Dendritic cell treated with granulocyte-macrophage colony-stimulating factor and Interleukin-4, amounts not matched to agents 40 ng/mL and 50 ng/mL, for 4 days (primary cell): ENCODE results near the gene LYPLAL1.

ENCODE experiments used
- H3K27ac Mint-ChIP-seq: one replicate; pipeline ENCODE4 v1.8.0; 2022; ENCODE audit warnings: mild to moderate bottlenecking, mixed read lengths
- H3K27me3 Mint-ChIP-seq: one replicate; pipeline ENCODE4 v1.8.0; 2022; ENCODE audit warnings: mild to moderate bottlenecking, mixed read lengths
- H3K36me3 Mint-ChIP-seq: one replicate; pipeline ENCODE4 v1.8.0; 2022; ENCODE audit warnings: low read depth, mixed read lengths
- H3K4me1 Mint-ChIP-seq: one replicate; pipeline ENCODE4 v1.8.0; 2022; ENCODE audit warnings: low read depth, mixed read lengths
- H3K4me3 Mint-ChIP-seq: one replicate; pipeline ENCODE4 v1.8.0; 2022; ENCODE audit warnings: mild to moderate bottlenecking, moderate library complexity, mixed read lengths
- H3K9me3 Mint-ChIP-seq: one replicate; pipeline ENCODE4 v1.8.0; 2022; ENCODE audit warnings: mixed read lengths
- intact Hi-C: fragments of 100-400 bp; cut with micrococcal nuclease; formaldehyde crosslinking; loops from one replicate; pipeline ENCODE4 v1.15.0; 2022

LYPLAL1 gene

DNA sequence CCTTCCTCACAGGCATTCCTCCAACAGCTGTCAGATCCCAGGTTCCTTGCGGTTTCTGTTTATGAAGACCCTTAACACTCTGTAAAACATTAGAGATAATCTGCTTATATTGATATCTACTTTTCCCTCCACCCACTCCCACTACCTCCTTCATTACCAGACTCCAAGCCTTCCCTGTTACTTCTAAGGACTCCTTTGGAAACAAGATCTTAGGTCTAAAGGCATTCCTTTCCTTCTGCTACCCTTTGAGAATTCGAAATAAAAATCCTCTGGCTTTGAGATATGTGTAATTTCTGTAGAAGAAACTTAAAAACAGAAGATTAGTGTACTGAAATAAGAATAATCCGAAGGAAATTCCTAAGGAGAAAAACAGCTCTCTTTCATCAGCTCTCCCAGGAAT, 23.7 kb upstream of the LYPLAL1 start:
- H3K27me3 Mint-ChIP-seq, result no peaks in the 10 kb centered on the region
- no peaks in the 10 kb centered on the region for H3K9me3 Mint-ChIP-seq
- peaks cover 10% of the 10 kb centered on the region for H3K4me1 Mint-ChIP-seq
- no peak overlapping the region for H3K27ac Mint-ChIP-seq
- no peak overlapping the region for H3K4me3 Mint-ChIP-seq
- intact Hi-C loops, result no loop called here
- H3K36me3 Mint-ChIP-seq, result no peaks in the 10 kb centered on the region

DNA sequence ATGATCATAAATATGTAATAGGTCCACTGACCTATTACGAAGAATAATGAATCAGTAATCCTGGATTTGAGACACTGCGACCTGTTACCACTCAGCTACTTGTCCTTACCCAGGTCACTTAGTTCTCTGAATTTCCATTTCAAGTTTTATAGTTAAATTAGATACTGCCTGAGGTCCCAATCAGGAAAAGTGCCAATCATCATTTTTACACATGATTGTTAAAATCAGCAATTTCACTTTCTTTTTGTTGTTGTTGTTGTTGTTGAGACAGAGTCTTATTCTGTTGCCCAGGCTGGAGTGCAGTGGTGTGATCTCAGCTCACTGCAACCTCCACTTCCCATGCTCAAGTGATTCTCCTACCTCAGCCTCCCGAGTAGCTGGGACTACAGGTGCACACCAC, 22.8 kb upstream of the LYPLAL1 start:
- intact Hi-C loops, result no loop called here
- no peaks in the 10 kb centered on the region for H3K27me3 Mint-ChIP-seq
- H3K4me3 Mint-ChIP-seq, result no peak overlapping the region
- no peaks in the 10 kb centered on the region for H3K9me3 Mint-ChIP-seq
- H3K27ac Mint-ChIP-seq, result no peak overlapping the region
- H3K4me1 Mint-ChIP-seq, result peaks cover 5% of the 10 kb centered on the region
- H3K36me3 Mint-ChIP-seq, result no peaks in the 10 kb centered on the region

DNA sequence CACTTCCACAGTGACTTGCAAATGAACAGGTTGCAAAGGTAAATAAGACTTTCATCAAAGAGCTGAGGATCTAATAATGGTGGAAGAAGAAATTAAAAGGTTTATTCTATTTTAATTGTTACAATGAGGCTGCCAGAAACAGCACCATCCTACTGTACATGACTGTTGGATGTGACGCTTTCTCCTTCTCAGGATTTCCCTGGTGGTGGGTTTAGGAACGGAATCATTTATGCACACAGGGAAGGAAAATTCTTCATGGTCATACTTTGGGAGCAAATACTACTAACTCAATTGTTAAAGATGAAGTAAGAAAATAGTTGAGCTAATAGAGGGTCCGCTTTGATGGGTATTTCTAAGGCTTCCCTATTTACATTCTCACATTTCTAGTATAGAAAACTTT, 22.2 kb upstream of the LYPLAL1 start:
- H3K27me3 Mint-ChIP-seq, result no peaks in the 10 kb centered on the region
- H3K27ac Mint-ChIP-seq, result no peak overlapping the region
- no peaks in the 10 kb centered on the region for H3K4me1 Mint-ChIP-seq
- intact Hi-C loops, result no loop called here
- H3K9me3 Mint-ChIP-seq, result no peaks in the 10 kb centered on the region
- no peak overlapping the region for H3K4me3 Mint-ChIP-seq
- H3K36me3 Mint-ChIP-seq, result no peaks in the 10 kb centered on the region

DNA sequence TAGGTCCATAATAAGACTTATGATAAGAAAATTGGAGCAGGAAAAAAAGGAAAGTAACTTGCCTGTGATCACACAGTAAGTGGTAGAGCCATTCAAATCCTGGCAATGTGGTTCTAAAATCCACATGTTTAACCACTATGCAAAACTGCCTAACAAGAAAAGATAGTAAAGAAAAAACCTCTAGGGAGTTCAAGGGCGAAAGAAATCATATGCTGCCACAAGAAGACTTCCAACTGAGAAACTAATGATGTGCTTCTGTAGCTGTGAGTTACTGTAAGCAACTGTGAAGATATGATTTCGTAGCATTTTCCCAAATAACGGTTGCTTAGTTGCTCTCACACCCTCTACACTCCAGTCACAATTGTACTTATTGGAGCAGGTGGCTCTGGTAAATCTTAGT, 20.9 kb upstream of the LYPLAL1 start:
- intact Hi-C loops, result no loop called here
- Mint-ChIP-seq H3K27me3 (no peaks in the 10 kb centered on the region), H3K36me3 (no peaks in the 10 kb centered on the region)

DNA sequence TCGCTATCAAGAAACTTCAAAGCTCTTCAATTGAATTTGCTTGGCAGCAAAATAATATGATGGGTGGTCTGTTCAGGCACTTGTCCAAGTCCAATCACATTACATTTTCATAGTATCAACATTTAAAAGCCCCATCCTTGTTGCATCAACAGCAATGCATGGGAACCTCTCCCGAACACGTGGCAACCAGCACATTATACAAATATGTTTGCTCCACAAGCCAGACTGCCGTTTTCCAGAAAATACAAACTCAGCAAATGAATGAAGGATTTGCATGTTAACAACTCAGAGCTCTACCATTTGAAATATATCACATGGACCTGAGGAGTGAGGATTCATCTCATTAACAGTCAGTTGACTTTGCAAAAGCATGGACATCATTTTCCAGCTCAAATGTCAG, 20.0 kb upstream of the LYPLAL1 start:
- intact Hi-C loops, result no loop called here
- no peak overlapping the region for H3K27ac Mint-ChIP-seq
- no peaks in the 10 kb centered on the region for H3K4me1 Mint-ChIP-seq
- H3K9me3 Mint-ChIP-seq, result no peaks in the 10 kb centered on the region
- H3K4me3 Mint-ChIP-seq, result no peak overlapping the region
- H3K27me3 Mint-ChIP-seq, result no peaks in the 10 kb centered on the region
- H3K36me3 Mint-ChIP-seq, result no peaks in the 10 kb centered on the region

More for the DNA sequence above, 20.9 kb upstream of the LYPLAL1 start:
- H3K27ac Mint-ChIP-seq, result no peak overlapping the region
- H3K4me3 Mint-ChIP-seq, result no peak overlapping the region
- H3K9me3 Mint-ChIP-seq, result no peaks in the 10 kb centered on the region
- no peaks in the 10 kb centered on the region for H3K4me1 Mint-ChIP-seq

DNA sequence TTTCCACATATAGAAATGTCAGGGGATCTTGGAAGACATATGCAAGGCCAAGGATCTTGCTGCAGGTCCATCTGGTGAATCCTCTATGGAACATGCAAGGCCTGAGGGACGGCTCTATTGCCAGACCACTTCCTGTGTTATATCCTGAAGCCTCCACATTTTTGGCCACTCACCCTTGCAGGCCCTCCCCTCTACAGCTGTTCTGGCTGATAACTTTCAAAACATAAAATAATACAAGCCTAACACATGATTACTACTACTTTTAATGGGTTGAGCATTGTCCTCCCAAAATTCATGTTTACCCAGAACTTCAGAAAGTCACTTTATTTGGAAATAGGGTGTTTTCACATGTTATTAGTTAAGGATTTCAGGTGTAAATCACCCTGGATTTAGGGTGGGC, 18.5 kb upstream of the LYPLAL1 start:
- Mint-ChIP-seq H3K36me3 (no peaks in the 10 kb centered on the region), H3K27me3 (no peaks in the 10 kb centered on the region), H3K27ac (no peak overlapping the region), H3K4me3 (no peak overlapping the region), H3K4me1 (no peaks in the 10 kb centered on the region), H3K9me3 (no peaks in the 10 kb centered on the region)
- intact Hi-C loops, result no loop called here

DNA sequence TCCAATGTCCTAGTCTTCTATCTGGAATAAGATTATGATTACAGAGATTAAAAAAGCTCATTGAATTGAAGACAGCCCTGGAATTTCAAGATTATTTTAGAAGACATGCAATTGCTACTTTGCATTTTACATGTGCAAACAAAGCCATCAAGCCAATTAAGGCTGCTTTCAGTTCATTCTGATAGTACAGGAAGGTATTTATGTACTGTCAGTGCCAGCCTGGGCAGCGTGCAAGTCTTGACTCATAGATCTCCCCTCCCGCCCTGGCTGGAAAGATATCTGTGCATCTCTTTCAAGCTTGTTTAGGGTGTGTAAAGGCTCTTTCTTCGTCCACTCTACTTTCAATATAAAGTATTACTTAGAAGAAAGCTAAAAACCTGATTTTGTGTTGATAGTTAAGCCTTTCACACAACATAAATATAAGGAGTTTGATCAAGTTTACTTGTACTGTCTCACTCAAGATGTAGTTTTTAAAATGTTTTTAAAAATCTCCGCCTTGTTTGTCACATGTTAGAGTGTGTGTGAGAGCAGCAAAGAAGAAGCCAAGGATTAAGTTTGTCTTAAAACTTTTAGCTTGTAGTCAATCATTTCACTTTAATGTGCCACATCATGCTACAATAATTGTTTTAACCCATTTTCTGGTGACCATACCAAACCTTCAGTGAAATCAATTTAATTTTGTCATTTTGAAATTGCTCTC, 13.6 kb upstream of the LYPLAL1 start:
- no peaks in the 10 kb centered on the region for H3K9me3 Mint-ChIP-seq
- H3K4me1 Mint-ChIP-seq, result no peaks in the 10 kb centered on the region
- intact Hi-C loops, result no loop called here
- H3K27me3 Mint-ChIP-seq, result no peaks in the 10 kb centered on the region
- H3K4me3 Mint-ChIP-seq, result no peak overlapping the region
- no peaks in the 10 kb centered on the region for H3K36me3 Mint-ChIP-seq
- no peak overlapping the region for H3K27ac Mint-ChIP-seq

DNA sequence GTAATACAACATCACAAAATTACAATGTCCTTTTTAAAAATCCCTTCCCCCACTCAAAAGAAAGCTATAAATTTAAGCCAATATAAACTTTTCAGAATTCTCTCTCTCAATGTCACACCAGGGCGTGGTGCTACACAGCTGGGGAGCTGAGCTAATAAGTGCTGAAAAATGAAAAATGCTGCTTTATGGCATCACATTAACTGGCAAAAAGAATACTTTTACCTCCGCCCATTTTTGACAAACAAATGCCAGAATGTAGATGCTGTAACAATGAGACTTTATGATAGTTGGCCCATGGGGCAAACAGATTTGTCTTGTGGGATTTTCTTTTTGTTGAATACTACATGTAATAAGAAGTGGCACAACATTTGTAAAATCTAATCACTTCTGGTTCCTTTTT, 12.7 kb upstream of the LYPLAL1 start:
- no peak overlapping the region for H3K27ac Mint-ChIP-seq
- no peak overlapping the region for H3K4me3 Mint-ChIP-seq
- H3K9me3 Mint-ChIP-seq, result no peaks in the 10 kb centered on the region
- no peaks in the 10 kb centered on the region for H3K4me1 Mint-ChIP-seq
- H3K36me3 Mint-ChIP-seq, result no peaks in the 10 kb centered on the region
- intact Hi-C loops, result no loop called here
- H3K27me3 Mint-ChIP-seq, result no peaks in the 10 kb centered on the region

DNA sequence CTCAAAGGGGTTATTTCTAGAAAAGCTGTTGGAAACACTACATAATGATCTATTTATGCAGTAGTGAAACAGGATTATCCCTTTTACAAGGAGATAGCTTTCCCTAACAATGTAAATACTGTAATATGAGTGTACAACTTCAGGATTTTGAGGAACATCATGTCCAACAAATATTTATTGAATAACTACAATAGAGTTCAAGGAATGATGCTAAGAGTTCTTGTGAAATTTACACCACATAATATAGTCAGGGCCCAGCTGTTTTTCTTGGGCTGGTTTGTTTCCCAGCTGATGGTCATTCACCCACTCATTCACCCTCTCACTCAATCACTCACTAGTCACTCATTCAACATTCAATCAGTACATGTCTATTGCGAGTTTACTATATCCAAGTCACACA, 12.3 kb upstream of the LYPLAL1 start:
- Mint-ChIP-seq H3K27me3 (no peaks in the 10 kb centered on the region), H3K27ac (no peak overlapping the region), H3K9me3 (no peaks in the 10 kb centered on the region), H3K36me3 (no peaks in the 10 kb centered on the region), H3K4me3 (no peak overlapping the region), H3K4me1 (no peaks in the 10 kb centered on the region)
- intact Hi-C loops, result no loop called here

DNA sequence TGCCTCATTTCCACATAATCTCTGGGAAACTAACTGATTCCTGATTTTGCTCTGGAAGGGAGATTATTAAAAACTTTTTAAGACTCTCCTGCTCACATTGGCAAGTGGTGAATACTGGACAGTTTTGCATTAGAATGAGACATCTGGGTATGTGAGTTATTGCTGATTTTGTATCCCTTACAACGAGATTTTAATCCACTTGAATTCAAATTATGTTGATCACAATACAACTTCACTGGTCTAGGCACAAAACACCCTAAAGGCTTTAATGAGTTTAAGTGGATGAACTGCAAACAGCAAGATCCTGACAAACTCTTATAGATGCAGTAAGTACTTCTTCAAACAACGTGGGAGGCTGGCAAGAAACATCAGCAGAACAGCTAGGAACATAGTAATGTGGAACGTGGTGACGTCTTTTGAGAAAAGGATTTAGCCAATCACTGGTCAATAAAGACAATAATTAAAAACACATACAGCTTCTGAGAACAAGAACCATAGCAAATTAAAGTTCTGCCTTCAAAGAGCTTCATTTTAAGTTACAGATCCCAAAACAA, 10.2 kb upstream of the LYPLAL1 start:
- Mint-ChIP-seq H3K4me3 (no peak overlapping the region), H3K27ac (no peak overlapping the region), H3K4me1 (no peaks in the 10 kb centered on the region), H3K27me3 (no peaks in the 10 kb centered on the region), H3K9me3 (no peaks in the 10 kb centered on the region), H3K36me3 (no peaks in the 10 kb centered on the region)
- intact Hi-C loops, result no loop called here

DNA sequence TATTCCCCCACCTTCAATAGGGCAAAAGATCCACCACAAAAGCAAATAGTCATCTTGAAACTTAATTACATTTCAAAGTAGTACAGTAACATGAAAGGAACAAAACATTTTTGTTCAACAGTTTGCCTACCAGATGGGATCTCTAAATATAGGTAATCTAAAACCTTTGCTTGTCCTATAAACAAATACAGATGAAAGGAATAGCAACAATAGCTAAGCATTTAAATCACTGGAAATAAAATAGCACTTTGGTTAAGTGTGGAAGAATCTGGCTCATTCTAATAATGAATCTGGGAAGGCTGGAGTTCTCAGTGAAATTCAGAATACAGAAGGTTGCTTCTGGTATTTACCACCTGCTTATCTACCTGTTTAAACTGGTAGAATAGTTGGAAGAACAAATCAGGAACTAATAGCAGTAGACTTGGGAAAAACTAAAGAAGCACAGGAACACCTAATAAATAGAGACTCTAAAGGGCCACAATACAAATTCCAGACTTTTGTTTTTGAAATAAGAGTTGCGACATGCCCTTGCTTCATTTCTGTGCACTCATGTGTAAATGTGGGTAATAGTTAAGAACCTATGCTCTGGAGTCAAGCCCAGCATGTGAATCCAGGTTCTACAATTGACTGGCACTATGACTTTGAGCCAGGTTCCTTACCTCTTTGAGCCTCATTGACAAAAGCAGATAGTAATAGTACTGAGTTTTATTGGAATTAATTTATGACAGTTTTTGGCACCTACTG, 2.3 kb upstream of the LYPLAL1 start:
- Mint-ChIP-seq H3K27ac (no peak overlapping the region), H3K4me3 (no peak overlapping the region), H3K27me3 (no peaks in the 10 kb centered on the region), H3K9me3 (no peaks in the 10 kb centered on the region), H3K36me3 (peaks cover 19% of the 10 kb centered on the region), H3K4me1 (peaks cover 20% of the 10 kb centered on the region)
- intact Hi-C loops, result loop anchor here (5.0 kb wide), 1 partner anchor 84 kb away; no protein-coding TSS in a partner anchor

DNA sequence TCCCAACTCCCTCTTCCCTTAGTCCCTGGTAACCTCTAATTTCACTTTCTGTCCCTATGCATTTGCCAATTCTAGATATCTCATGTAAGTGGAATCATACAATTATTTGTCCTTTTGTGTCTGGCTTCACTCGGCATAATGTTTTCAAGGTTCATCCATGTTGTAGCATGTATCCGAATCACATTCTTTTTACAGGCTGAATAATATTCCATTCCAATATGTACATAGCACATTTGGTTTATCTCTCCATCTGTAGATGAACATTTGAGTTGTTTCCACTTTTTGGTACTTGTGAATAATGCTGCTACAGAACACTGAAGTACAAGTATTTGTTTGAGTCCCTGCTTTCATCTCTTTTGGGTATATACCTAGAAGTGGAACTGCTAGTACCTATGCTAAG, 857 bp upstream of the LYPLAL1 start:
- intact Hi-C loops, result loop anchor here (5.0 kb wide), 1 partner anchor 86 kb away; no protein-coding TSS in a partner anchor
- Mint-ChIP-seq H3K9me3 (no peaks in the 10 kb centered on the region), H3K27ac (no peak overlapping the region), H3K4me1 (peaks cover 34% of the 10 kb centered on the region), H3K36me3 (peaks cover 26% of the 10 kb centered on the region), H3K27me3 (no peaks in the 10 kb centered on the region), H3K4me3 (no peak overlapping the region)

DNA sequence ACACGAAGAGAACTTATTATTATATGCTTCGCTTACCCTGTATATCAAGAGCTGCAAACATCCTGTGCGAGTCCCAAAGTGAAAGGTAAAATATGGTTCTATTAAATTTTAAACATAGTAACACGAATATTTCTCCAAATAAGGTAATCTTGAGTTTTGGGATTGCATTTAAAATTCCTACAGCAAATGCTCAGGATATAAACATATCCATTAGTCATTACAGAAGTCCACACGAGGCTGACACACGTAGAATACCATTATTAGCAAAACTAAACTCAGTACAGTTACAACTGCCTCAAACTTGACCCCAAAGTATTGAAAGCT, 282 bp upstream of the LYPLAL1 start:
- no peaks in the 10 kb centered on the region for H3K9me3 Mint-ChIP-seq
- no peaks in the 10 kb centered on the region for H3K27me3 Mint-ChIP-seq
- peak overlapping the region; percentile 97 for H3K27ac Mint-ChIP-seq
- peaks cover 37% of the 10 kb centered on the region for H3K4me1 Mint-ChIP-seq
- intact Hi-C loops, result loop anchor here (5.0 kb wide), 1 partner anchor 86 kb away; no protein-coding TSS in a partner anchor
- peak overlapping the region; percentile 98 for H3K4me3 Mint-ChIP-seq
- peaks cover 29% of the 10 kb centered on the region for H3K36me3 Mint-ChIP-seq

DNA sequence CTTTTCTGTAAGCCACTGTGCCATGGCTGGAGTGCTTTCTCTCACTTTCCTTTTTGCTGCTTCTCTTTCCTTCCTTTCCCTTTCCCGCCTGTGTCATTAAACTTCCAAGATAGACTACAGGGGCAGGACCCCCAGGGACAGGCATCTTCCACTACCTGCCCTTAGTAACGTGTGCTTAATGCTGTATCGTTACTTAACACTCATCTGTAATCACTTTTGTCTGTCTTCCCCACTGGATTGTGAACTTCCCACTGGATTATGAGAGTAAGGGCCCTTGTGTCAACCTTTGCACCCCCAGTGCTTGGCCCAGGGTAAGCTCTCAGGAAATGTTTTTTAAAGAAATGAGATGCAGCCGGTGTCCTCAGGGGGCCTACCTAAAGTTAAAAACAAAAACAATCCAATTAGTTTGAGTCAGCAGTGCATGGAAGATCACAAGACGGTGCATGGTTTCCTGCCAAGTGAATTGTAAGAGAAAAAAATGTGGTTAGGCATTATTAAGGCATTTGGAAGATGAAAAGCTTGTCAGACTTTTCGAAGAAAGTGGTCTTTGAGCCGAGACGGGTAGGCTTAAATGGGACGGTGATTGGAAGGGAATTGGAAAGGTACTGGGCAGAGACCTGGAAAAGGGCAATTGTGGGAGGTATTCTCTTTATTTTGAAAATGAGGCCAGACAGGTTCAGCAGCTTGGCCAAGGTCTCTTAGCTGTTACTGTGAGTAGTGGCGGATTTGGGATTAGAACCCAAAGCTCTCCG, 958 bp downstream of the LYPLAL1 start:
- Mint-ChIP-seq H3K27me3 (no peaks in the 10 kb centered on the region), H3K36me3 (peaks cover 30% of the 10 kb centered on the region), H3K27ac (peak overlapping the region; percentile 97), H3K4me1 (peaks cover 42% of the 10 kb centered on the region), H3K9me3 (no peaks in the 10 kb centered on the region), H3K4me3 (peak overlapping the region; percentile 98)
- intact Hi-C loops, result loop anchor here (5.0 kb wide), 1 partner anchor 87 kb away; no protein-coding TSS in a partner anchor
